Activated CD8-positive, alpha-beta memory T cell treated with anti-CD3 and anti-CD28 coated beads for 1 hour (primary cell): ENCODE measurements around the gene ADGRL3.
"Not testable (repeated sequence)": the region's sequence is repeated elsewhere in the genome, so short reads cannot be mapped to it uniquely, and the experiment has no call there.

Source experiments
- DNase-seq, 2 donors: peaks; one replicate each; pipeline ENCODE4 v3.0.0-alpha.2; 2020; ENCODE audit warnings: low read depth in 1 of 2; ENCODE audit errors: extremely low read depth in 1 of 2

The ADGRL3 gene

GRCh38 chr4:61924131-61924530 lies 724.0 kb downstream of the ADGRL3 start:
- no peak for DNase-seq

GRCh38 chr4:61933527-61933926 lies 733.4 kb downstream of the ADGRL3 start:
- DNase-seq = no peak

GRCh38 chr4:61934198-61934597 lies 734.1 kb downstream of the ADGRL3 start:
- DNase-seq = no peak

GRCh38 chr4:61938250-61938846 lies 738.2 kb downstream of the ADGRL3 start:
- DNase-seq = no peak

- DNase-seq = no peak
These were observed 750.5 kb downstream of the ADGRL3 start for GRCh38 chr4:61950625-61951024.

- no peak for DNase-seq
These were observed 753.3 kb downstream of the ADGRL3 start for GRCh38 chr4:61953386-61953785.

GRCh38 chr4:61958591-61958990 lies 758.5 kb downstream of the ADGRL3 start:
- no peak for DNase-seq

- DNase-seq = no peak
These were observed 759.0 kb downstream of the ADGRL3 start for GRCh38 chr4:61959087-61959486.

GRCh38 chr4:61984260-61984909 lies 784.3 kb downstream of the ADGRL3 start:
- no peak for DNase-seq

- DNase-seq = no peak
These were observed 785.3 kb downstream of the ADGRL3 start for GRCh38 chr4:61985426-61985825.

- not testable (repeated sequence) for DNase-seq
These were observed 786.8 kb downstream of the ADGRL3 start for GRCh38 chr4:61986929-61987328.

- no peak for DNase-seq
These were observed 792.2 kb downstream of the ADGRL3 start for GRCh38 chr4:61992351-61992750.

GRCh38 chr4:61994036-61994435 lies 793.9 kb downstream of the ADGRL3 start:
- no peak for DNase-seq

GRCh38 chr4:61995717-61996340 lies 795.7 kb downstream of the ADGRL3 start:
- DNase-seq = no peak

GRCh38 chr4:61996943-61997342 lies 796.8 kb downstream of the ADGRL3 start:
- no peak for DNase-seq

- DNase-seq = no peak
These were observed 797.7 kb downstream of the ADGRL3 start for GRCh38 chr4:61997831-61998230.

GRCh38 chr4:62003695-62004094 lies 803.6 kb downstream of the ADGRL3 start:
- DNase-seq = no peak

- DNase-seq = no peak
These were observed 804.8 kb downstream of the ADGRL3 start for GRCh38 chr4:62004881-62005280.

GRCh38 chr4:62006108-62006507 lies 806.0 kb downstream of the ADGRL3 start:
- DNase-seq = no peak

- DNase-seq = no peak
These were observed 815.1 kb downstream of the ADGRL3 start for GRCh38 chr4:62015043-62015739.

GRCh38 chr4:62018537-62018936 lies 818.4 kb downstream of the ADGRL3 start:
- no peak for DNase-seq

- DNase-seq = no peak
These were observed 823.5 kb downstream of the ADGRL3 start for GRCh38 chr4:62023633-62024032.
